ENCODE results near the gene TSHZ1.

TSHZ1 gene

GRCh38 chr18:75229437-75229836, 18.8 kb downstream of the TSHZ1 start:
- Histone ChIP-seq H3K27me3 (replicated peaks; ENCODE audit: control insufficient read depth, insufficient read depth, low read length, poor library complexity, severe bottlenecking) (no peaks in the 10 kb centered on the region), H3K36me3 (ENCODE audit: control insufficient read depth, insufficient read depth, low read length) (no peaks in the 10 kb centered on the region), H3K9me3 (ENCODE audit: control insufficient read depth, low read length) (no peaks in the 10 kb centered on the region), H3K4me1 (ENCODE audit: control insufficient read depth, insufficient read depth, low read length, poor library complexity, severe bottlenecking) (no peaks in the 10 kb centered on the region), H3K4me3 (ENCODE audit: insufficient read depth, low read depth, low read length, poor library complexity, severe bottlenecking) (no peak overlapping the region), H3K27ac (ENCODE audit: insufficient read depth, low read length, poor library complexity, severe bottlenecking) (no peak overlapping the region)
- DNase-seq, result no peak

- Histone ChIP-seq H3K4me3 (ENCODE audit: insufficient read depth, low read depth, low read length, poor library complexity, severe bottlenecking) (no peak overlapping the region), H3K4me1 (ENCODE audit: control insufficient read depth, insufficient read depth, low read length, poor library complexity, severe bottlenecking) (no peaks in the 10 kb centered on the region), H3K36me3 (ENCODE audit: control insufficient read depth, insufficient read depth, low read length) (no peaks in the 10 kb centered on the region), H3K27me3 (replicated peaks; ENCODE audit: control insufficient read depth, insufficient read depth, low read length, poor library complexity, severe bottlenecking) (no peaks in the 10 kb centered on the region), H3K9me3 (ENCODE audit: control insufficient read depth, low read length) (no peaks in the 10 kb centered on the region), H3K27ac (ENCODE audit: insufficient read depth, low read length, poor library complexity, severe bottlenecking) (no peak overlapping the region)
- no peak for DNase-seq
These were observed 19.8 kb downstream of the TSHZ1 start for GRCh38 chr18:75230163-75231052.

GRCh38 chr18:75231053-75231406, 20.4 kb downstream of the TSHZ1 start:
- no peaks in the 10 kb centered on the region for H3K9me3 ChIP-seq (ENCODE audit: control insufficient read depth, low read length)
- no peaks in the 10 kb centered on the region for H3K4me1 ChIP-seq (ENCODE audit: control insufficient read depth, insufficient read depth, low read length, poor library complexity, severe bottlenecking)
- H3K27me3 ChIP-seq (replicated peaks; ENCODE audit: control insufficient read depth, insufficient read depth, low read length, poor library complexity, severe bottlenecking), result no peaks in the 10 kb centered on the region
- DNase-seq, result no peak
- no peaks in the 10 kb centered on the region for H3K36me3 ChIP-seq (ENCODE audit: control insufficient read depth, insufficient read depth, low read length)
- no peak overlapping the region for H3K27ac ChIP-seq (ENCODE audit: insufficient read depth, low read length, poor library complexity, severe bottlenecking)
- H3K4me3 ChIP-seq (ENCODE audit: insufficient read depth, low read depth, low read length, poor library complexity, severe bottlenecking), result no peak overlapping the region

- H3K27me3 ChIP-seq (replicated peaks; ENCODE audit: control insufficient read depth, insufficient read depth, low read length, poor library complexity, severe bottlenecking), result no peaks in the 10 kb centered on the region
- no peaks in the 10 kb centered on the region for H3K36me3 ChIP-seq (ENCODE audit: control insufficient read depth, insufficient read depth, low read length)
- no peak overlapping the region for H3K4me3 ChIP-seq (ENCODE audit: insufficient read depth, low read depth, low read length, poor library complexity, severe bottlenecking)
- no peak overlapping the region for H3K27ac ChIP-seq (ENCODE audit: insufficient read depth, low read length, poor library complexity, severe bottlenecking)
- DNase-seq, result no peak
- no peaks in the 10 kb centered on the region for H3K9me3 ChIP-seq (ENCODE audit: control insufficient read depth, low read length)
- H3K4me1 ChIP-seq (ENCODE audit: control insufficient read depth, insufficient read depth, low read length, poor library complexity, severe bottlenecking), result no peaks in the 10 kb centered on the region
These were observed 24.3 kb downstream of the TSHZ1 start for GRCh38 chr18:75234901-75235300.

- no peak for DNase-seq
- no peaks in the 10 kb centered on the region for H3K9me3 ChIP-seq (ENCODE audit: control insufficient read depth, low read length)
- H3K36me3 ChIP-seq (ENCODE audit: control insufficient read depth, insufficient read depth, low read length), result no peaks in the 10 kb centered on the region
- H3K4me1 ChIP-seq (ENCODE audit: control insufficient read depth, insufficient read depth, low read length, poor library complexity, severe bottlenecking), result no peaks in the 10 kb centered on the region
- no peaks in the 10 kb centered on the region for H3K27me3 ChIP-seq (replicated peaks; ENCODE audit: control insufficient read depth, insufficient read depth, low read length, poor library complexity, severe bottlenecking)
- no peak overlapping the region for H3K27ac ChIP-seq (ENCODE audit: insufficient read depth, low read length, poor library complexity, severe bottlenecking)
- no peak overlapping the region for H3K4me3 ChIP-seq (ENCODE audit: insufficient read depth, low read depth, low read length, poor library complexity, severe bottlenecking)
These were observed 25.3 kb downstream of the TSHZ1 start for GRCh38 chr18:75235896-75236295.

- no peak for DNase-seq
- no peaks in the 10 kb centered on the region for H3K9me3 ChIP-seq (ENCODE audit: control insufficient read depth, low read length)
- no peaks in the 10 kb centered on the region for H3K36me3 ChIP-seq (ENCODE audit: control insufficient read depth, insufficient read depth, low read length)
- H3K4me1 ChIP-seq (ENCODE audit: control insufficient read depth, insufficient read depth, low read length, poor library complexity, severe bottlenecking), result no peaks in the 10 kb centered on the region
- no peak overlapping the region for H3K27ac ChIP-seq (ENCODE audit: insufficient read depth, low read length, poor library complexity, severe bottlenecking)
- no peak overlapping the region for H3K4me3 ChIP-seq (ENCODE audit: insufficient read depth, low read depth, low read length, poor library complexity, severe bottlenecking)
- H3K27me3 ChIP-seq (replicated peaks; ENCODE audit: control insufficient read depth, insufficient read depth, low read length, poor library complexity, severe bottlenecking), result no peaks in the 10 kb centered on the region
These were observed 27.5 kb downstream of the TSHZ1 start for GRCh38 chr18:75238100-75238499.

- Histone ChIP-seq H3K36me3 (ENCODE audit: control insufficient read depth, insufficient read depth, low read length) (no peaks in the 10 kb centered on the region), H3K27me3 (replicated peaks; ENCODE audit: control insufficient read depth, insufficient read depth, low read length, poor library complexity, severe bottlenecking) (no peaks in the 10 kb centered on the region), H3K9me3 (ENCODE audit: control insufficient read depth, low read length) (no peaks in the 10 kb centered on the region), H3K27ac (ENCODE audit: insufficient read depth, low read length, poor library complexity, severe bottlenecking) (no peak overlapping the region), H3K4me3 (ENCODE audit: insufficient read depth, low read depth, low read length, poor library complexity, severe bottlenecking) (no peak overlapping the region), H3K4me1 (ENCODE audit: control insufficient read depth, insufficient read depth, low read length, poor library complexity, severe bottlenecking) (no peaks in the 10 kb centered on the region)
- no peak for DNase-seq
These were observed 28.2 kb downstream of the TSHZ1 start for GRCh38 chr18:75238786-75239185.

- no peak for DNase-seq
These were observed 29.8 kb downstream of the TSHZ1 start for GRCh38 chr18:75240433-75240832.

GRCh38 chr18:75241705-75242104, 31.1 kb downstream of the TSHZ1 start:
- Histone ChIP-seq H3K27ac (ENCODE audit: insufficient read depth, low read length, poor library complexity, severe bottlenecking) (no peak overlapping the region), H3K4me1 (ENCODE audit: control insufficient read depth, insufficient read depth, low read length, poor library complexity, severe bottlenecking) (peaks cover 2% of the 10 kb centered on the region), H3K27me3 (replicated peaks; ENCODE audit: control insufficient read depth, insufficient read depth, low read length, poor library complexity, severe bottlenecking) (no peaks in the 10 kb centered on the region), H3K4me3 (ENCODE audit: insufficient read depth, low read depth, low read length, poor library complexity, severe bottlenecking) (no peak overlapping the region), H3K9me3 (ENCODE audit: control insufficient read depth, low read length) (no peaks in the 10 kb centered on the region), H3K36me3 (ENCODE audit: control insufficient read depth, insufficient read depth, low read length) (no peaks in the 10 kb centered on the region)
- no peak for DNase-seq

More at GRCh38 chr18:75240433-75240832, 29.8 kb downstream of the TSHZ1 start:
- no peaks in the 10 kb centered on the region for H3K4me1 ChIP-seq (ENCODE audit: control insufficient read depth, insufficient read depth, low read length, poor library complexity, severe bottlenecking)
- no peak overlapping the region for H3K4me3 ChIP-seq (ENCODE audit: insufficient read depth, low read depth, low read length, poor library complexity, severe bottlenecking)
- no peaks in the 10 kb centered on the region for H3K9me3 ChIP-seq (ENCODE audit: control insufficient read depth, low read length)
- H3K27ac ChIP-seq (ENCODE audit: insufficient read depth, low read length, poor library complexity, severe bottlenecking), result no peak overlapping the region
- no peaks in the 10 kb centered on the region for H3K27me3 ChIP-seq (replicated peaks; ENCODE audit: control insufficient read depth, insufficient read depth, low read length, poor library complexity, severe bottlenecking)
- no peaks in the 10 kb centered on the region for H3K36me3 ChIP-seq (ENCODE audit: control insufficient read depth, insufficient read depth, low read length)

GRCh38 chr18:75244351-75245313, 34.0 kb downstream of the TSHZ1 start:
- H3K4me3 ChIP-seq (ENCODE audit: insufficient read depth, low read depth, low read length, poor library complexity, severe bottlenecking), result no peak overlapping the region
- peaks cover 13% of the 10 kb centered on the region for H3K4me1 ChIP-seq (ENCODE audit: control insufficient read depth, insufficient read depth, low read length, poor library complexity, severe bottlenecking)
- no peaks in the 10 kb centered on the region for H3K36me3 ChIP-seq (ENCODE audit: control insufficient read depth, insufficient read depth, low read length)
- no peak for DNase-seq
- H3K27ac ChIP-seq (ENCODE audit: insufficient read depth, low read length, poor library complexity, severe bottlenecking), result no peak overlapping the region
- H3K27me3 ChIP-seq (replicated peaks; ENCODE audit: control insufficient read depth, insufficient read depth, low read length, poor library complexity, severe bottlenecking), result no peaks in the 10 kb centered on the region
- no peaks in the 10 kb centered on the region for H3K9me3 ChIP-seq (ENCODE audit: control insufficient read depth, low read length)

All from effector memory CD4-positive, alpha-beta T cell (primary cell).